ENCODE measurements around the gene GASK1B. TPM values are rescaled to one million over a fixed set of nuclear protein-coding genes. Genes with fewer than 3 reads are reported as not detected.
A peak's percentile ranks its signal among the peaks of the same experiment; 100 is the strongest.

GASK1B gene
- total RNA-seq, 1 experiment from 2014 or later, result 1.3 TPM

DNA sequence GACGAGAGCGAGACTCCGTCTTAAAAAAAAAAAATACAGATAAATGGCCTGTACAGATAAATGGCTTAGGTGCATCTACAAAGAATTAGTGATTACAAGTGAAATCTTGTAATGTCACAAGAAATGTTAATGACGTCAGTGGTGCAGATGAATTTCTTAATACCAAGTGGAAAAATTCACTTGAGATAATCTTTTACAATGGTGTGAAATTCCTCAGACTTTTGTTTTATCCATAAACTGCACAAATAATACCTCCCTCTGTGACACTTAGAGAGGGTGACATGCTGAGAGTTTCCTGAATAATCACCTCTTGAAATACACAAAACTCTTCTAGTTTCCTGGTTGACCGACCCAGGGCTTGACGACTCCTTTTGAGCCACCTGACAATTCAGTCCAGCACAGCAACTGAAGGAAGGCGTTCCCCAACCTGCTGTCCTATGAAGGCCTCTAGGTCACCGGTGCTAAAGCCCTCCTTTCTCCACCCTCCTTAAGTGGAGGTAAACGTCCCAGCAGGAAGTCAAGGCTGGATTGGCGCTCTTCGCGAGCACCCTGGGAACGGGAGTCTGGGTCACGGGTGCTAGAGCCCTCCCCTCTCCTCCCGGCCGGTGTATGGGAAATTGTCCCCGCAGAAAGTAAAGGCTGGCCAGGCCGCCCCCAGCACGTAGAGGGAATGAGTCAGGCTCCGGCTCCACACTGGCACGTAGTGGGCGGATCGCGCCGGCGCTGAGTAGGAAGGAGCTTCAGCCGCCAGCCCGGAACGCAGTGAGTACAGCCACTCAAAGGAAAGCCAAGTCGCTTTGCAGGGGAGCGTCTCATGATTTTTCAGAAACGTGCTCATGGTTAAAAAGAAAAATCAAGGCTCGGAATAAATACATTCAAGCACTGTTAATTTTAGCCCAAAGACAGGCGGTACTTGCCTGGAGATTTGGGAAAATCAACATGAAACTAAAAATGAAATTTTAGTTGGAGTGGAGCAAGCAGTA lies 37.3 kb upstream of the GASK1B start, which contains the start of gene TMEM144:
Gene TMEM144 (plus strand): TSS at position 662 of the 983 bp plus-strand sequence. CDS start 2,182 bp downstream, outside the sequence.
- no peaks in the 10 kb centered on the region for H3K79me2 ChIP-seq (ENCODE audit: insufficient read depth, low read length)
- no peaks in the 10 kb centered on the region for H3K9me2 ChIP-seq (ENCODE audit: insufficient read depth)
- H4K20me1 ChIP-seq (ENCODE audit: insufficient read depth), result no peaks in the 10 kb centered on the region
- peak within 1 kb of the TSS; percentile 55 for H3K27ac ChIP-seq (ENCODE audit: low read depth, low read length)
- POLR2A ChIA-PET, result interaction anchor here (0.9 kb wide), 1 partner anchor 10 kb away, joined by 3 read pairs; no protein-coding TSS in a partner anchor
- ATAC-seq (peak; percentile 96), DNase-seq (ENCODE audit: low read depth, low spot score) (peak; percentile 89)
- H3K36me3 ChIP-seq (ENCODE audit: control insufficient read depth in 1 of 2, insufficient read depth in 2 of 2, low read length in 2 of 2), result 0 out of 4 replicates have a peak, but pooled peaks cover 0 to 5% of the 10 kb centered on the region in 2 experiments
- H2AFZ ChIP-seq (ENCODE audit: low read depth, low read length, poor library complexity, severe bottlenecking), result peak within 1 kb of the TSS; percentile 75
- H3K27me3 ChIP-seq (ENCODE audit: insufficient read depth, low read length), result no peaks in the 10 kb centered on the region
- intact Hi-C loops (cut with micrococcal nuclease), result no loop called here
- RAD21 ChIA-PET (ENCODE audit: low non-redundant PET in 1 of 2, low total read pairs in 2 of 2, uncharacterized antibody in 2 of 2, unreplicated experiment in 2 of 2), result no interaction called here
- H3K4me2 ChIP-seq (ENCODE audit: low read length), result peak within 1 kb of the TSS; percentile 83
- H3K9ac ChIP-seq (ENCODE audit: low read length), result peak within 1 kb of the TSS; percentile 79
- H3K4me3 ChIP-seq (replicated peaks in 1 of 2; ENCODE audit: low read depth in 1 of 2, low read length in 2 of 2), result peak within 1 kb of the TSS; percentile 66 to 72
- no peaks in the 10 kb centered on the region for H3K9me3 ChIP-seq (ENCODE audit: control insufficient read depth in 1 of 2, insufficient read depth in 1 of 2, low read depth in 1 of 2, low read length in 2 of 2)
- peaks cover 5 to 16% of the 10 kb centered on the region in 2 experiments; a peak in 3 of 4 replicates for H3K4me1 ChIP-seq (ENCODE audit: control insufficient read depth in 1 of 2, insufficient read depth in 2 of 2, low read length in 2 of 2)
- TSS peak; percentile 92 for BruUV-seq (replicated peaks)
- CTCF ChIA-PET, result interaction anchor here (0.6 kb wide), 1 partner anchor 45 kb away, joined by 3 read pairs; no protein-coding TSS in a partner anchor
- TF ChIP-seq ELF1 (IDR thresholded peaks at IDR 0.05; ENCODE audit: borderline replicate concordance, low read depth) (peak; percentile 36; the same call in 1 of the 2 replicates), ZNF274 (IDR thresholded peaks at IDR 0.05; ENCODE audit: low read depth, low read length) (no peak), FOSL1 (IDR thresholded peaks at IDR 0.05; ENCODE audit: low read depth) (peak; percentile 71), POLR2AphosphoS5 (IDR thresholded peaks at IDR 0.05; ENCODE audit: low read depth, low read length) (peak; percentile 91), SIN3A (IDR thresholded peaks at IDR 0.05; ENCODE audit: low read depth) (peak; percentile 77), SP1 (IDR thresholded peaks at IDR 0.05; ENCODE audit: low read depth) (peak; percentile 79), RAD21 (IDR thresholded peaks at IDR 0.05; ENCODE audit: low read depth) (no peak), POLR2A (IDR thresholded peaks at IDR 0.05; ENCODE audit: borderline replicate concordance, extremely low read depth, insufficient read depth, insufficient read length) (peak; percentile 58), CEBPB (IDR thresholded peaks at IDR 0.05; ENCODE audit: low read depth) (no peak), SRF (IDR thresholded peaks at IDR 0.05; ENCODE audit: low read depth) (peak; percentile 49; the same call in 1 of the 2 replicates), JUND (IDR thresholded peaks at IDR 0.05) (peak; percentile 85), TCF7L2 (IDR thresholded peaks at IDR 0.05; ENCODE audit: borderline replicate concordance, extremely low read depth, insufficient read depth, insufficient read length) (peak; percentile 33), CBX3 (IDR thresholded peaks at IDR 0.05; ENCODE audit: low read depth) (peak; percentile 86; the same call in 1 of the 2 replicates), EZH2 (IDR thresholded peaks at IDR 0.05) (no peak), EGR1 (IDR thresholded peaks at IDR 0.05; ENCODE audit: low read depth) (peak; percentile 84)
- TF ChIP-seq, protein P1, sequence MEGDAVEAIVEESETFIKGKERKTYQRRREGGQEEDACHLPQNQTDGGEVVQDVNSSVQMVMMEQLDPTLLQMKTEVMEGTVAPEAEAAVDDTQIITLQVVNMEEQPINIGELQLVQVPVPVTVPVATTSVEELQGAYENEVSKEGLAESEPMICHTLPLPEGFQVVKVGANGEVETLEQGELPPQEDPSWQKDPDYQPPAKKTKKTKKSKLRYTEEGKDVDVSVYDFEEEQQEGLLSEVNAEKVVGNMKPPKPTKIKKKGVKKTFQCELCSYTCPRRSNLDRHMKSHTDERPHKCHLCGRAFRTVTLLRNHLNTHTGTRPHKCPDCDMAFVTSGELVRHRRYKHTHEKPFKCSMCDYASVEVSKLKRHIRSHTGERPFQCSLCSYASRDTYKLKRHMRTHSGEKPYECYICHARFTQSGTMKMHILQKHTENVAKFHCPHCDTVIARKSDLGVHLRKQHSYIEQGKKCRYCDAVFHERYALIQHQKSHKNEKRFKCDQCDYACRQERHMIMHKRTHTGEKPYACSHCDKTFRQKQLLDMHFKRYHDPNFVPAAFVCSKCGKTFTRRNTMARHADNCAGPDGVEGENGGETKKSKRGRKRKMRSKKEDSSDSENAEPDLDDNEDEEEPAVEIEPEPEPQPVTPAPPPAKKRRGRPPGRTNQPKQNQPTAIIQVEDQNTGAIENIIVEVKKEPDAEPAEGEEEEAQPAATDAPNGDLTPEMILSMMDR (IDR thresholded peaks at IDR 0.05 in 2 of 3, conservative IDR thresholded peaks at IDR 0.05 in 1 of 3; ENCODE audit: borderline replicate concordance in 1 of 3, insufficient read depth in 1 of 3, low read depth in 2 of 3, low read length in 2 of 3), result 0 out of 6 replicates have a peak, but pooled peaks of 1 of the 3 experiments have one; percentile 4
- TF ChIP-seq, protein P2, sequence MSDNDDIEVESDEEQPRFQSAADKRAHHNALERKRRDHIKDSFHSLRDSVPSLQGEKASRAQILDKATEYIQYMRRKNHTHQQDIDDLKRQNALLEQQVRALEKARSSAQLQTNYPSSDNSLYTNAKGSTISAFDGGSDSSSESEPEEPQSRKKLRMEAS (IDR thresholded peaks at IDR 0.05), result peak; percentile 80
- TF ChIP-seq, protein P3, sequence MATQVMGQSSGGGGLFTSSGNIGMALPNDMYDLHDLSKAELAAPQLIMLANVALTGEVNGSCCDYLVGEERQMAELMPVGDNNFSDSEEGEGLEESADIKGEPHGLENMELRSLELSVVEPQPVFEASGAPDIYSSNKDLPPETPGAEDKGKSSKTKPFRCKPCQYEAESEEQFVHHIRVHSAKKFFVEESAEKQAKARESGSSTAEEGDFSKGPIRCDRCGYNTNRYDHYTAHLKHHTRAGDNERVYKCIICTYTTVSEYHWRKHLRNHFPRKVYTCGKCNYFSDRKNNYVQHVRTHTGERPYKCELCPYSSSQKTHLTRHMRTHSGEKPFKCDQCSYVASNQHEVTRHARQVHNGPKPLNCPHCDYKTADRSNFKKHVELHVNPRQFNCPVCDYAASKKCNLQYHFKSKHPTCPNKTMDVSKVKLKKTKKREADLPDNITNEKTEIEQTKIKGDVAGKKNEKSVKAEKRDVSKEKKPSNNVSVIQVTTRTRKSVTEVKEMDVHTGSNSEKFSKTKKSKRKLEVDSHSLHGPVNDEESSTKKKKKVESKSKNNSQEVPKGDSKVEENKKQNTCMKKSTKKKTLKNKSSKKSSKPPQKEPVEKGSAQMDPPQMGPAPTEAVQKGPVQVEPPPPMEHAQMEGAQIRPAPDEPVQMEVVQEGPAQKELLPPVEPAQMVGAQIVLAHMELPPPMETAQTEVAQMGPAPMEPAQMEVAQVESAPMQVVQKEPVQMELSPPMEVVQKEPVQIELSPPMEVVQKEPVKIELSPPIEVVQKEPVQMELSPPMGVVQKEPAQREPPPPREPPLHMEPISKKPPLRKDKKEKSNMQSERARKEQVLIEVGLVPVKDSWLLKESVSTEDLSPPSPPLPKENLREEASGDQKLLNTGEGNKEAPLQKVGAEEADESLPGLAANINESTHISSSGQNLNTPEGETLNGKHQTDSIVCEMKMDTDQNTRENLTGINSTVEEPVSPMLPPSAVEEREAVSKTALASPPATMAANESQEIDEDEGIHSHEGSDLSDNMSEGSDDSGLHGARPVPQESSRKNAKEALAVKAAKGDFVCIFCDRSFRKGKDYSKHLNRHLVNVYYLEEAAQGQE (IDR thresholded peaks at IDR 0.05; ENCODE audit: low read depth), result no peak
- TF ChIP-seq, protein P4, sequence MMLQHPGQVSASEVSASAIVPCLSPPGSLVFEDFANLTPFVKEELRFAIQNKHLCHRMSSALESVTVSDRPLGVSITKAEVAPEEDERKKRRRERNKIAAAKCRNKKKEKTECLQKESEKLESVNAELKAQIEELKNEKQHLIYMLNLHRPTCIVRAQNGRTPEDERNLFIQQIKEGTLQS (IDR thresholded peaks at IDR 0.05), result no peak

Measured in HCT116 (cell line).